ENCODE measurements around the gene LAMA4. TPM values are rescaled to one million over a fixed set of nuclear protein-coding genes. Genes with fewer than 3 reads are reported as not detected.
"Not testable (repeated sequence)": the region's sequence is repeated elsewhere in the genome, so short reads cannot be mapped to it uniquely, and the experiment has no call there.

Gene LAMA4
- total RNA-seq, 1 donor from 2014 or later = 336 TPM

GRCh38 chr6:112216662-112217551 is 37.5 kb downstream of the LAMA4 start:
- peak; percentile 69 for DNase-seq (ENCODE audit: low spot score)

- no peak for DNase-seq (ENCODE audit: low spot score)
Observed at GRCh38 chr6:112215488-112216284, 38.7 kb downstream of the LAMA4 start.

- DNase-seq (ENCODE audit: low spot score) = no peak
Observed at GRCh38 chr6:112214739-112215269, 39.6 kb downstream of the LAMA4 start.

GRCh38 chr6:112210852-112211251 is 43.5 kb downstream of the LAMA4 start:
- DNase-seq (ENCODE audit: low spot score) = no peak

- no peak for DNase-seq (ENCODE audit: low spot score)
Observed at GRCh38 chr6:112209131-112209530, 45.2 kb downstream of the LAMA4 start.

GRCh38 chr6:112207776-112208175 is 46.6 kb downstream of the LAMA4 start:
- DNase-seq (ENCODE audit: low spot score) = no peak

- DNase-seq (ENCODE audit: low spot score) = no peak
Observed at GRCh38 chr6:112207131-112207530, 47.2 kb downstream of the LAMA4 start.

GRCh38 chr6:112206110-112206458 is 48.3 kb downstream of the LAMA4 start:
- DNase-seq (ENCODE audit: low spot score) = no peak

GRCh38 chr6:112205427-112206109 is 48.8 kb downstream of the LAMA4 start:
- DNase-seq (ENCODE audit: low spot score) = no peak

- DNase-seq (ENCODE audit: low spot score) = no peak
Observed at GRCh38 chr6:112204350-112204706, 50.0 kb downstream of the LAMA4 start.

- DNase-seq (ENCODE audit: low spot score) = no peak
Observed at GRCh38 chr6:112203577-112204349, 50.6 kb downstream of the LAMA4 start.

- no peak for DNase-seq (ENCODE audit: low spot score)
Observed at GRCh38 chr6:112202639-112203341, 51.6 kb downstream of the LAMA4 start.

GRCh38 chr6:112200185-112200914 is 54.0 kb downstream of the LAMA4 start:
- DNase-seq (ENCODE audit: low spot score) = not testable (repeated sequence)

GRCh38 chr6:112199001-112199403 is 55.4 kb downstream of the LAMA4 start:
- no peak for DNase-seq (ENCODE audit: low spot score)

GRCh38 chr6:112198582-112198981 is 55.8 kb downstream of the LAMA4 start:
- DNase-seq (ENCODE audit: low spot score) = no peak

GRCh38 chr6:112197636-112198035 is 56.7 kb downstream of the LAMA4 start:
- DNase-seq (ENCODE audit: low spot score) = no peak

- no peak for DNase-seq (ENCODE audit: low spot score)
Observed at GRCh38 chr6:112196306-112196705, 58.1 kb downstream of the LAMA4 start.

- no peak for DNase-seq (ENCODE audit: low spot score)
Observed at GRCh38 chr6:112195166-112195565, 59.2 kb downstream of the LAMA4 start.

GRCh38 chr6:112194511-112194910 is 59.9 kb downstream of the LAMA4 start:
- no peak for DNase-seq (ENCODE audit: low spot score)

- DNase-seq (ENCODE audit: low spot score) = no peak
Observed at GRCh38 chr6:112193535-112194051, 60.8 kb downstream of the LAMA4 start.

Data from umbilical cord (tissue), 2 donors.